ENCODE data around the gene EDEM2. TPM values are rescaled to one million over a fixed set of nuclear protein-coding genes. Genes with fewer than 3 reads are reported as not detected.
A peak's percentile ranks its signal among the peaks of the same experiment; 100 is the strongest.

The EDEM2 gene
- total and polyA plus RNA-seq, 2 of the 13 experiments (the other 11 are each of a cell fraction or from before 2014, with no cell fraction given), result 33.1 to 46.9 TPM

DNA sequence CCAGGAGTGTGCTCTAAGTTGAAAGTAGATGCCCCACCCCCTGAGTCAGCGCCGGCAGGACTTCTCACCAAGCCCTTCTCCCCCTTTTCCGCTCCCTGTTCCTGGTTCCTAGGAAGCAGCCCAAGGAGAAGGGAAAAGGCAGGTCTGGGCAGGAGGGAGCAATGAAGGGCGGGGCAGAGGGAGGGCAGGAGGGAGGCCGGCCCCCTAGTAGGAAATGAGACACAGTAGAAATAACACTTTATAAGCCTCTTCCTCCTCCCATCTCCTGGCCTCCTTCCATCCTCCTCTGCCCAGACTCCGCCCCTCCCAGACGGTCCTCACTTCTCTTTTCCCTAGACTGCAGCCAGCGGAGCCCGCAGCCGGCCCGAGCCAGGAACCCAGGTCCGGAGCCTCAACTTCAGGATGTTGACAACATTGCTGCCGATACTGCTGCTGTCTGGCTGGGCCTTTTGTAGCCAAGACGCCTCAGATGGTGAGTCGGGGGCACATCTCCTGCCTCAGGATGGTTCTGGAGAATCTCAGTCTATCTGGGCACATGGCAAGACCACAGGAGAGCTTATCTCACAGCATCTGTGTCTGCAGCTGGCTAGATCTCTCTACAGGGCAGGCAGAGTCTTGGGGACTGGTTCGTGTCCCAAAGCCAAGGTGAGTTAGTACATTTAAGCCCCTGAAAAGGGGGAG, 24.8 kb upstream of the EDEM2 start, which contains the start of gene PROCR (continued):
- TF ChIP-seq ZNF407 (CRISPR knock-in tag; IDR thresholded peaks at IDR 0.05; ENCODE audit: not compliant biosample characterization) (peak; percentile 24), ZIK1 (CRISPR knock-in tag; IDR thresholded peaks at IDR 0.05; ENCODE audit: borderline replicate concordance, low read depth) (no peak), ZNF350 (CRISPR knock-in tag; IDR thresholded peaks at IDR 0.05; ENCODE audit: borderline replicate concordance, low read depth) (0 out of 2 replicates have a peak, but pooled peaks have one; percentile 63), PHF20 (CRISPR knock-in tag; IDR thresholded peaks at IDR 0.05) (no peak), ZNF546 (CRISPR knock-in tag; conservative IDR thresholded peaks at IDR 0.05) (no peak), SNAPC5 (CRISPR knock-in tag; IDR thresholded peaks at IDR 0.05; ENCODE audit: borderline replicate concordance) (no peak), NR3C1 (CRISPR knock-in tag; IDR thresholded peaks at IDR 0.05) (no peak), FOSL1 (CRISPR knock-in tag; IDR thresholded peaks at IDR 0.05; ENCODE audit: borderline replicate concordance) (no peak), SP5 (CRISPR knock-in tag; IDR thresholded peaks at IDR 0.05; ENCODE audit: borderline replicate concordance, low read depth) (no peak), GATAD1 (CRISPR knock-in tag; IDR thresholded peaks at IDR 0.05) (no peak), ZNF530 (CRISPR knock-in tag; IDR thresholded peaks at IDR 0.05; ENCODE audit: low read depth) (no peak), ZNF607 (CRISPR knock-in tag; IDR thresholded peaks at IDR 0.05; ENCODE audit: borderline replicate concordance) (peak; percentile 25; the same call in 1 of the 2 replicates), IRX3 (CRISPR knock-in tag; IDR thresholded peaks at IDR 0.05; ENCODE audit: borderline replicate concordance, low read depth) (no peak), PREB (CRISPR knock-in tag; IDR thresholded peaks at IDR 0.05) (no peak), ZNF687 (CRISPR knock-in tag; IDR thresholded peaks at IDR 0.05) (peak; percentile 47; the same call in 1 of the 2 replicates)

Data from HepG2 (cell line).